ENCODE results near the gene GBX1. TPM values are rescaled to one million over a fixed set of nuclear protein-coding genes. Genes with fewer than 3 reads are reported as not detected.

The GBX1 gene
- total RNA-seq, 1 donor from 2014 or later: 2.1 TPM

DNA sequence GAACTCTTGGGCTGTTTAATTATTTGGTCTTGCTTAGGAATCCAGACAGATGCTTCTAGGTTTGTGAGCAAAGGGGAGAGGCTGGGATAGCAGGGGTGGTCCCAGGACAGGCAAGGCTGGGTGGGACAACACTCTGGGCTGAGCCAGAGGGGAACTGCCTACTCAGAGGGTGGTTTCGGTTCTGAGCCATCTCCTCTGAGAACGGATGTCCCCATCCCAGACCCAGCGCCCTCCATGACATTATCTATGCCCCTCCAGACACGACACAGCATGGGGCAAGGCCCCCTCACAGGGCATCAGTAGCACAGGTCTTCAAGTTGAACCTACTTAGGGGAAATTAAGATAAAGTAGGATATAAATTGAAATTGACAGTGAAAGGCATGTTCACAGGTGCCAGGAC lies 12.5 kb upstream of the GBX1 start:
- Mint-ChIP-seq H3K9me3 (ENCODE audit: low read depth) (no peaks in the 10 kb centered on the region), H3K36me3 (ENCODE audit: insufficient read depth) (no peaks in the 10 kb centered on the region), H3K27ac (no peak overlapping the region), H3K27me3 (peaks cover 50% of the 10 kb centered on the region), H3K4me3 (ENCODE audit: low read depth) (no peak overlapping the region), H3K4me1 (ENCODE audit: low read depth) (no peaks in the 10 kb centered on the region)
- TF ChIP-seq, protein P1, sequence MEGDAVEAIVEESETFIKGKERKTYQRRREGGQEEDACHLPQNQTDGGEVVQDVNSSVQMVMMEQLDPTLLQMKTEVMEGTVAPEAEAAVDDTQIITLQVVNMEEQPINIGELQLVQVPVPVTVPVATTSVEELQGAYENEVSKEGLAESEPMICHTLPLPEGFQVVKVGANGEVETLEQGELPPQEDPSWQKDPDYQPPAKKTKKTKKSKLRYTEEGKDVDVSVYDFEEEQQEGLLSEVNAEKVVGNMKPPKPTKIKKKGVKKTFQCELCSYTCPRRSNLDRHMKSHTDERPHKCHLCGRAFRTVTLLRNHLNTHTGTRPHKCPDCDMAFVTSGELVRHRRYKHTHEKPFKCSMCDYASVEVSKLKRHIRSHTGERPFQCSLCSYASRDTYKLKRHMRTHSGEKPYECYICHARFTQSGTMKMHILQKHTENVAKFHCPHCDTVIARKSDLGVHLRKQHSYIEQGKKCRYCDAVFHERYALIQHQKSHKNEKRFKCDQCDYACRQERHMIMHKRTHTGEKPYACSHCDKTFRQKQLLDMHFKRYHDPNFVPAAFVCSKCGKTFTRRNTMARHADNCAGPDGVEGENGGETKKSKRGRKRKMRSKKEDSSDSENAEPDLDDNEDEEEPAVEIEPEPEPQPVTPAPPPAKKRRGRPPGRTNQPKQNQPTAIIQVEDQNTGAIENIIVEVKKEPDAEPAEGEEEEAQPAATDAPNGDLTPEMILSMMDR (IDR thresholded peaks at IDR 0.05; ENCODE audit: unreplicated experiment): no peak
- no peak for DNase-seq (ENCODE audit: low spot score, unreplicated experiment)

DNA sequence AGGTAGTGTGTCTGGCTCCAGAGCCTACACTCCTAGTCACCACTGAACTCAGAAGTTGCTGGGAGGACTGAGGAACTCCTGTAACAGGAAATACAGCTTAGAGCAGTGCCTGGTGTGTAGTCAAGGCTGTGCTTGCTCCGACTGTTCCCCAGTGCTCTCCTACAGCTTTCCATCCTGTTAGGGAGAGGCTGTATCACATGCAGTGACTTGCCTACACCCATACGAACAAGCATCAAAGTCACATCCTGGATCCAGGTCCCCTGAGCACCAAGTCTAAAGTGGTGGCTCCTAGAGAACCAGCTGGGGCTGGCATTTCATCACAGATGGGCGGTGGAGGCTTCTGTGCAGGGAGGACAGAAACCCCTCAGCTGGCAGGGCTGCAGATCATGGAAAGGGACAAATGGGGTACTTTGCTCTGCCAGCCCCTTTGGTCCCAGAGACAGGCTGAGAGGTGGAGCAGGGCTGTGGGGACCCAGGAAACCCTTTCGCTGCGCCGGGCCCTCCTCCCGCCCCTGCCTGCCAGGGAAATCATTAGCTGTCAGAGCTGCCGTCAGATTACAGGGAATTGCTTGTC lies 11.9 kb upstream of the GBX1 start:
- no peaks in the 10 kb centered on the region for H3K4me1 Mint-ChIP-seq (ENCODE audit: low read depth)
- H3K36me3 Mint-ChIP-seq (ENCODE audit: insufficient read depth): no peaks in the 10 kb centered on the region
- H3K27ac Mint-ChIP-seq: no peak overlapping the region
- no peak overlapping the region for H3K4me3 Mint-ChIP-seq (ENCODE audit: low read depth)
- TF ChIP-seq, protein P1 (IDR thresholded peaks at IDR 0.05; ENCODE audit: unreplicated experiment): no peak
- DNase-seq (ENCODE audit: low spot score, unreplicated experiment): no peak
- H3K27me3 Mint-ChIP-seq: peaks cover 54% of the 10 kb centered on the region
- no peaks in the 10 kb centered on the region for H3K9me3 Mint-ChIP-seq (ENCODE audit: low read depth)

DNA sequence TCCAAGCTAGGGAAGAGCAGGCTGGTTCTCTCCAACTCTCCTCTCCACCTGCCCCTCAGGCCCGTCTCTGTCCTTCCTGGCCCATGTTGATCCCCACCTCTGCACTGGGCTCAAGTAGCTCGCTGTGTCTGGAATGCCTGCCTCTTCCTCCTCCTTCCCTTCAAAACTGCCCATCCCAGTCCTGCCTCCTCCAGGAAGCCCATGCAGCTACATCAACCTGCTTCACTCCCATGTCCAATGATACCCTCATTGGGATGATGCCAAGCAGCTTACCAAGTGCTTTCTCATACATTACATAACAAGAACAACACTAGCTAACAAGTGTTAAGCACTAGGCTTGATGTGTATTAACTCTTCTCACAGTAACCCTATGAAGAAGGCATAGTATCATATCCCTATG lies 11.3 kb upstream of the GBX1 start:
- H3K4me3 Mint-ChIP-seq (ENCODE audit: low read depth): no peak overlapping the region
- no peak overlapping the region for H3K27ac Mint-ChIP-seq
- no peaks in the 10 kb centered on the region for H3K4me1 Mint-ChIP-seq (ENCODE audit: low read depth)
- TF ChIP-seq, protein P1 (IDR thresholded peaks at IDR 0.05; ENCODE audit: unreplicated experiment): no peak
- no peaks in the 10 kb centered on the region for H3K36me3 Mint-ChIP-seq (ENCODE audit: insufficient read depth)
- no peak for DNase-seq (ENCODE audit: low spot score, unreplicated experiment)
- peaks cover 54% of the 10 kb centered on the region for H3K27me3 Mint-ChIP-seq
- no peaks in the 10 kb centered on the region for H3K9me3 Mint-ChIP-seq (ENCODE audit: low read depth)

DNA sequence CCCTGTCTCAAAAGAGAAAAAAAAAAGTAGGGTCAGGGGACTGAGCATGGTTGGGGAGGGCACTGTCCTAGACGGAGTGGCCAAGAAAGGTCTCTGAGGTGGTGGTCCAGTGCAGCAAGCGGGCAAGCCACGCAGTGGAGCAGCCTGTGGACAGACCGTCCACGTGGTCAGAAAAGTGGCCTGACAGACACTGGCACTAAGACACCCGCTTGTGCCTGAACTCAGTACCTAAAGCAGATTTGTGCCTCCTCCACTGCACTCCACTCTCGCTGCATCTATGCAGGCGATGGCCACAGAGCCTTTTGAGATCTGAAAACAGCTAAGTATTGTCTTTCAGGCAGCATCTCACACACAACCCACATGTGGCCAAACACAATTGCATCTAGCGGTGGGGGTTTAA lies 10.7 kb upstream of the GBX1 start:
- DNase-seq (ENCODE audit: low spot score, unreplicated experiment): no peak
- Mint-ChIP-seq H3K27me3 (peaks cover 59% of the 10 kb centered on the region), H3K4me3 (ENCODE audit: low read depth) (no peak overlapping the region), H3K27ac (no peak overlapping the region), H3K36me3 (ENCODE audit: insufficient read depth) (no peaks in the 10 kb centered on the region), H3K9me3 (ENCODE audit: low read depth) (no peaks in the 10 kb centered on the region), H3K4me1 (ENCODE audit: low read depth) (no peaks in the 10 kb centered on the region)
- TF ChIP-seq, protein P1 (IDR thresholded peaks at IDR 0.05; ENCODE audit: unreplicated experiment): no peak

DNA sequence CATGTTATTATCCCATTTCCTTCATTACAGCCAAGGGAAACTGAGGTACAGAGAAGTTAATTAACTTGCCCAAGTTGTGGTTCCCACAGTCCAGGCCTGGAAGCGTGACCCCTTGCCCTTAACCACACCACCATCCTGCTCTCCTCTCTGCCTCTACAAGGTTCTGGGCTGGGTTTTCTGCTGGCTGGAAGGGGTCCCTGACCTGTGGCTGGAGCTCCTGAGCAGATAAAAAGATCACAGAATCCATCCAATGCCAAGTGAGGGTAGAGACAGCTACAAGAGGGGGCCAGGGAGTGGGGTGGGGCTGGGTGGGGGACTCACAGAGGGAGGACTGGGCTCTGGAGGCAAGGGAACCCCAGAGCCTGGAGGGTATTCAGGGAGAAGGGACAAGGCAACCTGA lies 9.8 kb upstream of the GBX1 start:
- no peak overlapping the region for H3K27ac Mint-ChIP-seq
- H3K36me3 Mint-ChIP-seq (ENCODE audit: insufficient read depth): no peaks in the 10 kb centered on the region
- H3K4me3 Mint-ChIP-seq (ENCODE audit: low read depth): no peak overlapping the region
- no peaks in the 10 kb centered on the region for H3K4me1 Mint-ChIP-seq (ENCODE audit: low read depth)
- no peak for DNase-seq (ENCODE audit: low spot score, unreplicated experiment)
- peaks cover 2% of the 10 kb centered on the region for H3K9me3 Mint-ChIP-seq (ENCODE audit: low read depth)
- peaks cover 68% of the 10 kb centered on the region for H3K27me3 Mint-ChIP-seq
- TF ChIP-seq, protein P1 (IDR thresholded peaks at IDR 0.05; ENCODE audit: unreplicated experiment): no peak

Data from progenitor cell of endocrine pancreas (in vitro differentiated cells).